Sigmoid colon (tissue), 7 donors: Measurements from ENCODE around the gene CANT1. TPM values are rescaled to one million over a fixed set of nuclear protein-coding genes. Genes with fewer than 3 reads are reported as not detected.

Experiments used
- DNase-seq: peaks from one replicate; pipeline ENCODE4 v3.0.0-alpha.2; 2019
- H3K27ac ChIP-seq, 4 donors: fragments of 200-600 bp; sonication (generic); one replicate each; pipeline ENCODE4 v1.5.1; 2016 to 2019; ENCODE audit warnings: mild to moderate bottlenecking in 1 of 4
- H3K27me3 ChIP-seq, 3 donors: fragments of 200-600 bp; sonication (generic); one replicate each; pipeline ENCODE4 v1.5.1; 2019; ENCODE audit warnings: mild to moderate bottlenecking in 1 of 3
- H3K36me3 ChIP-seq, 4 donors: fragments of 200-600 bp; sonication (generic); one replicate each; pipeline ENCODE4 v1.5.1; 2016 to 2019
- H3K4me1 ChIP-seq, 4 donors: fragments of 200-600 bp; sonication (generic); one replicate each; pipeline ENCODE4 v1.5.1; 2017 to 2019
- H3K4me3 ChIP-seq, 4 donors: fragments of 200-600 bp; sonication (generic); one replicate each; pipeline ENCODE4 v1.5.1; 2017 to 2019; ENCODE audit warnings: mild to moderate bottlenecking in 2 of 4, moderate library complexity in 1 of 4
- H3K9me3 ChIP-seq, 4 donors: fragments of 200-600 bp in 3 of 4; sonication (generic) in 3 of 4; one replicate each; pipeline versions ENCODE4 v1.5.1 to v1.6.1; 2013 to 2019
- EP300 ChIP-seq, 4 donors: sonication (generic); formaldehyde crosslinking; IDR thresholded peaks; one replicate each; pipeline ENCODE4 v1.6.1; 2017; ENCODE audit warnings: antibody characterized with exemption in 4 of 4
- POLR2A ChIP-seq, 2 donors: fragments of 450-650 bp; IDR thresholded peaks; one replicate each; pipeline ENCODE4 v1.6.1; 2016; ENCODE audit warnings: antibody characterized with exemption in 2 of 2, mild to moderate bottlenecking in 2 of 2, moderate library complexity in 2 of 2
- POLR2AphosphoS5 ChIP-seq, 4 donors: sonication (generic); formaldehyde crosslinking; IDR thresholded peaks; one replicate each; pipeline ENCODE4 v1.6.1; 2017; ENCODE audit warnings: antibody characterized with exemption in 4 of 4
- WGBS, 2 donors: extraction: QIAGEN DNeasy Blood & Tissue Kit; methylation state at CpG; one replicate each; pipeline ENCODE4 v1.1.7; 2013; 5-methylcytosine and 5-hydroxymethylcytosine counted together
- intact Hi-C: fragments of 100-400 bp; cut with DNase I; formaldehyde crosslinking; loops from one replicate; pipeline ENCODE4 v1.15.1; 2023
- polyA plus RNA-seq, 3 donors: library from polyadenylated mRNA; stranded (reverse); fragments of 200-250 nt; gene quantifications; one replicate each; pipeline ENCODE4 v1.2.3, GENCODE V29; 2013
- total RNA-seq, 4 donors: library from RNA; depleted of rRNA; stranded (reverse); fragments of >200 nt; gene quantifications; one replicate each; pipeline ENCODE4 v1.1.0, GENCODE V29; 2016
- TF ChIP-seq, protein P1 (sequence below), 4 experiments: fragments of 450-650 bp in 3 of 4; fragments of 200-600 bp in 1 of 4; IDR thresholded peaks; one replicate each; pipeline ENCODE4 v1.5.1; 2016 to 2019; ENCODE audit warnings: antibody characterized with exemption in 4 of 4, mild to moderate bottlenecking in 3 of 4, moderate library complexity in 2 of 4
- donor health status: healthy with polysubstance abuse.
- donor health status: Bipolar disorder and iron deficiency.
- donor health status: healthy.

Gene CANT1
- total and polyA plus RNA-seq, 7 donors = 11.1 to 132 (median 19.1) TPM

- no peak overlapping the region for H3K4me3 ChIP-seq
- intact Hi-C loops = no loop called here
- H3K4me1 ChIP-seq = peaks cover 0 to 56% (median 51%) of the 10 kb centered on the region in 4 donors
- no peaks in the 10 kb centered on the region for H3K9me3 ChIP-seq
- no peaks in the 10 kb centered on the region for H3K36me3 ChIP-seq
- peak; percentile 59 for DNase-seq
- H3K27ac ChIP-seq = peak overlapping the region; percentile 60 to 81 (median 76)
- TF ChIP-seq EP300 (IDR thresholded peaks at IDR 0.05) (no peak), POLR2A (IDR thresholded peaks at IDR 0.05) (no peak), POLR2AphosphoS5 (IDR thresholded peaks at IDR 0.05) (no peak)
- TF ChIP-seq, protein P1, sequence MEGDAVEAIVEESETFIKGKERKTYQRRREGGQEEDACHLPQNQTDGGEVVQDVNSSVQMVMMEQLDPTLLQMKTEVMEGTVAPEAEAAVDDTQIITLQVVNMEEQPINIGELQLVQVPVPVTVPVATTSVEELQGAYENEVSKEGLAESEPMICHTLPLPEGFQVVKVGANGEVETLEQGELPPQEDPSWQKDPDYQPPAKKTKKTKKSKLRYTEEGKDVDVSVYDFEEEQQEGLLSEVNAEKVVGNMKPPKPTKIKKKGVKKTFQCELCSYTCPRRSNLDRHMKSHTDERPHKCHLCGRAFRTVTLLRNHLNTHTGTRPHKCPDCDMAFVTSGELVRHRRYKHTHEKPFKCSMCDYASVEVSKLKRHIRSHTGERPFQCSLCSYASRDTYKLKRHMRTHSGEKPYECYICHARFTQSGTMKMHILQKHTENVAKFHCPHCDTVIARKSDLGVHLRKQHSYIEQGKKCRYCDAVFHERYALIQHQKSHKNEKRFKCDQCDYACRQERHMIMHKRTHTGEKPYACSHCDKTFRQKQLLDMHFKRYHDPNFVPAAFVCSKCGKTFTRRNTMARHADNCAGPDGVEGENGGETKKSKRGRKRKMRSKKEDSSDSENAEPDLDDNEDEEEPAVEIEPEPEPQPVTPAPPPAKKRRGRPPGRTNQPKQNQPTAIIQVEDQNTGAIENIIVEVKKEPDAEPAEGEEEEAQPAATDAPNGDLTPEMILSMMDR (IDR thresholded peaks at IDR 0.05) = no peak
- WGBS, 2 donors = 77 to 79% methylated on average over 17 of the region's 17 CpGs
- no peaks in the 10 kb centered on the region for H3K27me3 ChIP-seq
Observed at GRCh38 chr17:79028496-79029326, 19.1 kb upstream of the CANT1 start.

DNA sequence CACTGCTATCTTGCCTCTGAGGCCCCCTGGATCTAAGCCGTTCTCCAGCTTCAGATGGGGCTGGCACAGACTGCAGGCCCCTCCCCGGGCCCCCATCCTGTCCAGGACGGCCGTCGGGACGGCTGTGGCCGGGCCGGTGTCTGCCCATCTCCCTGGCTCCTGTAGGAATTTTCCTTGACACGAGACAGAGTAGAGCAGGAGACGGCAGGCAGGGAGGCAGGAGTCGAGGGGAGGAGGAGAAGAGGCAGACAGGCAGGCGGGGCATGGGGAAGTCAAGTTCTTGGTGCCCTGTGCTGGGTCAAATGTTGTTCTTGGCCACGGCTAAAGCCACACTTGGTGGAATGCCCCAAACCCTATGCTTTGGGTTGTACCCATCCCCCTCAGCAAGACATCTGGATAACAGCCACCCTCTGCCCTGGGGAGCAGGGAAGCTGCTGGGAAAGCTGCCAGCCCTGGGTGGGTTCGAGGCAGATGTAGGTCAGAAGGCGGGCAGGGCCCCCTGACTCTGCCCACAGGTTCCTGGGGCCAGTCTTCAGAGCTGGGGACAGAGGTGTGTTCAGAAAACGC lies 18.4 kb upstream of the CANT1 start:
- TF ChIP-seq, protein P1 (IDR thresholded peaks at IDR 0.05) = no peak
- TF ChIP-seq POLR2A (IDR thresholded peaks at IDR 0.05) = no peak
- TF ChIP-seq EP300 (IDR thresholded peaks at IDR 0.05) = no peak
- no peak for TF ChIP-seq POLR2AphosphoS5 (IDR thresholded peaks at IDR 0.05)
- intact Hi-C loops = no loop called here
- peaks cover 0 to 53% (median 51%) of the 10 kb centered on the region in 4 donors for H3K4me1 ChIP-seq
- H3K4me3 ChIP-seq = no peak overlapping the region
- H3K36me3 ChIP-seq = no peaks in the 10 kb centered on the region
- H3K27me3 ChIP-seq = no peaks in the 10 kb centered on the region
- WGBS, 2 donors = 17 to 43% methylated on average over 16 of the region's 16 CpGs
- DNase-seq = peak; percentile 71
- no peaks in the 10 kb centered on the region for H3K9me3 ChIP-seq
- H3K27ac ChIP-seq = peak overlapping the region; percentile 60 to 81 (median 76)

- intact Hi-C loops = no loop called here
- WGBS, 2 donors = 23 to 58% methylated on average over 10 of the region's 10 CpGs
- no peaks in the 10 kb centered on the region for H3K9me3 ChIP-seq
- TF ChIP-seq POLR2AphosphoS5 (IDR thresholded peaks at IDR 0.05) = no peak
- TF ChIP-seq POLR2A (IDR thresholded peaks at IDR 0.05) = no peak
- no peak for TF ChIP-seq EP300 (IDR thresholded peaks at IDR 0.05)
- TF ChIP-seq, protein P1 (IDR thresholded peaks at IDR 0.05) = no peak
- H3K4me1 ChIP-seq = peaks cover 0 to 53% (median 50%) of the 10 kb centered on the region in 4 donors
- no peaks in the 10 kb centered on the region for H3K36me3 ChIP-seq
- H3K27ac ChIP-seq = peak overlapping the region; percentile 60 to 81 (median 76)
- H3K27me3 ChIP-seq = no peaks in the 10 kb centered on the region
- peak; percentile 69 for DNase-seq
- H3K4me3 ChIP-seq = no peak overlapping the region
Observed at GRCh38 chr17:79027274-79027924, 17.8 kb upstream of the CANT1 start.

DNA sequence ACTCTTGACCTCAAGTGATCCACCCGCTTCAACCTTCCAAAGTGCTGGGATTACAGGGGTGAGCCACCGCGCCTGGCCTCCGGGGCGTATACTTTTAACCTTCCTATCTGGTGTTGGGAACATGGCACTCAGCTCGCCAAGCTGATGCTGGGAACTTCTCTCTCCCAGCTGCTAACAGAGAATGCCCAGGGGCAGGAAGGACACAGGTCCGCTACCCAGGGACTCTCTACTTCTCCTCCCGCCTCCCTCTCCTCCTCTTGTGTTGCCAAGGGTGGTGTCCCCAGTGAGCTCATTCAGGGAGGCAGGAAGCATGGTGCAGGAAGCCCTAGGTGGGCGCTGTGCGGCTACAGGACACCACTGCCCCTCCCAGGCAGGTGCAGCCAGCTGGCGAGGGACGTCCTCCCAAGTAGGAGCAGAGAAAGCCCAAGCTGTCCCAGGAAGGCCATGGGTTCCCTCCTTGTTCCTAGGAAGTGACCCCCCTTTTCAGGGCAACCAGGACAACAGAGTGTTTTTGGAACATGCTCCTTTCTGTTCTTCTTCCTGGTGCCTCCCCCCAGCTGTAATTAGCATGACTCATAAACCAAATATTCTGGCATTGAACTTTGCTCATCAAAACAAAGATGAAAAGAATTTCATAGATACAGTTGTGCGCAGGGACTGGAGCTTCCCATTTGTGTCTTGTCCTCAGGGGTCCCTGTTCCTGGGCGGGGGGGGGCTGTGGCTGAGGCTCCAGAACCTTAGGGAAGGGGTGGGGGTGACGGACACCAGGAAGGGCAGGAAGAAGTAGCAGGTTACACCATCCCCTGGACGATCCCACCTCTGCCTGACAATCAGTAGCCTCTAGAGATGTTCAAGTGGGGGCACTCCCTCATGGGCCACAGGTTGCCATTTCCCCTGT lies 17.1 kb upstream of the CANT1 start:
- Histone ChIP-seq H3K4me3 (no peak overlapping the region), H3K27me3 (no peaks in the 10 kb centered on the region), H3K9me3 (no peaks in the 10 kb centered on the region), H3K27ac (peak overlapping the region; percentile 72 to 81 (median 79)), H3K4me1 (peaks cover 0 to 53% (median 50%) of the 10 kb centered on the region in 4 donors), H3K36me3 (no peaks in the 10 kb centered on the region)
- intact Hi-C loops = no loop called here
- TF ChIP-seq EP300 (IDR thresholded peaks at IDR 0.05) (peak in 1 of 4 donors; percentile 2), POLR2AphosphoS5 (IDR thresholded peaks at IDR 0.05) (peak in 3 of 4 donors; percentile 40 to 61 (median 60)), POLR2A (IDR thresholded peaks at IDR 0.05) (no peak)
- TF ChIP-seq, protein P1 (IDR thresholded peaks at IDR 0.05) = no peak
- DNase-seq = peak; percentile 70
- 21 to 60% methylated on average over 16 of the region's 16 CpGs for WGBS, 2 donors
